ENCODE measurements around the gene ZNRF1. TPM values are rescaled to one million over a fixed set of nuclear protein-coding genes. Genes with fewer than 3 reads are reported as not detected.

The ZNRF1 gene
- polyA plus RNA-seq, 5 donors: 40.9 to 55.2 (median 48.4) TPM

DNA sequence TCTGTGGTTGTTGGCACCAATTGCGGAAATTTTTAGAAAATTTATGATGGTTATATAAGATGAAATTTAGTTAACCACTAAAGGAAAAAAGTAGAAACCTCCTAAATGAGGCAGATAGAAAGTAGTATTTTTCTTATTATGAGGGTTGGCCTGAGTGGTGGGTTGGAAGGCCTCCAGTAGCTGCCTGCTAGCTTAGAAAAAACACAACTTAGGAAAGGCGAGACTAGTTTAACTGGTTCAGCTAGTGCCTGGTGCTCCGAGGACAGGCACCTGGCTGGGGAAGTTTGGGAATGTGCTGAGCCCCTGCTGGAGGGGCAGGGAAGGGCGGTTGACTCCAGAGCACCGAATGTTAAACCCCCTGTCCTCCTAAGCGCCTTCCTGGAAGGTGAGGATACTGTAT lies 97.8 kb downstream of the ZNRF1 start:
- DNase-seq: peak; percentile 67 to 69

DNA sequence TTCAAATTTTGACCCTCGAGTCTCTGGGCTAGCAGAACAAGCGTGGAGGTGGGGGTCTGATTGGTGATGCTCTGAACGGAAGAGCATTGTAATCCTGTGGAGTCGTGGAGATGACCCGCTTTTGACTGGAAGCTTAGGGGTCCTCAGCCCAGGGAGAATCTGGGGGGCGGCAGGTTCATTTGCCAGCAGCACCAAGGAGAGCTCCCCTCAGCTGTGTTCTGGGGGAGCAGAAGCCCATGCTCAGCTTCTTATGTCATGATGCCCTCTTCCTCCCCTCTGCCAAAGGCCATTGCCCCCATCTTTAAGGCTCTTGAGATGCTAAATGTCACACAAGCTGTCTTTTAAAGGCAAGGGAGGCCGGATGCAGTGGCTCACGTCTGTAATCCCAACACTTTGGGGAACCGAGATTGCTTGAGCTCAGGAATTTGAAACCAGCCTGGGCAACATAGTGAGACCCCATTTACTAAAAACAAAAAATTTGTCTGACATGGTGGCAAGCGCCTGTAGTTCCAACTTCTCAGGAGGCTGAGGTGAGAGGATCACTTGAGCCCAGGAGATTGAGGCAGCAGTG lies 98.5 kb downstream of the ZNRF1 start:
- DNase-seq: no peak

DNA sequence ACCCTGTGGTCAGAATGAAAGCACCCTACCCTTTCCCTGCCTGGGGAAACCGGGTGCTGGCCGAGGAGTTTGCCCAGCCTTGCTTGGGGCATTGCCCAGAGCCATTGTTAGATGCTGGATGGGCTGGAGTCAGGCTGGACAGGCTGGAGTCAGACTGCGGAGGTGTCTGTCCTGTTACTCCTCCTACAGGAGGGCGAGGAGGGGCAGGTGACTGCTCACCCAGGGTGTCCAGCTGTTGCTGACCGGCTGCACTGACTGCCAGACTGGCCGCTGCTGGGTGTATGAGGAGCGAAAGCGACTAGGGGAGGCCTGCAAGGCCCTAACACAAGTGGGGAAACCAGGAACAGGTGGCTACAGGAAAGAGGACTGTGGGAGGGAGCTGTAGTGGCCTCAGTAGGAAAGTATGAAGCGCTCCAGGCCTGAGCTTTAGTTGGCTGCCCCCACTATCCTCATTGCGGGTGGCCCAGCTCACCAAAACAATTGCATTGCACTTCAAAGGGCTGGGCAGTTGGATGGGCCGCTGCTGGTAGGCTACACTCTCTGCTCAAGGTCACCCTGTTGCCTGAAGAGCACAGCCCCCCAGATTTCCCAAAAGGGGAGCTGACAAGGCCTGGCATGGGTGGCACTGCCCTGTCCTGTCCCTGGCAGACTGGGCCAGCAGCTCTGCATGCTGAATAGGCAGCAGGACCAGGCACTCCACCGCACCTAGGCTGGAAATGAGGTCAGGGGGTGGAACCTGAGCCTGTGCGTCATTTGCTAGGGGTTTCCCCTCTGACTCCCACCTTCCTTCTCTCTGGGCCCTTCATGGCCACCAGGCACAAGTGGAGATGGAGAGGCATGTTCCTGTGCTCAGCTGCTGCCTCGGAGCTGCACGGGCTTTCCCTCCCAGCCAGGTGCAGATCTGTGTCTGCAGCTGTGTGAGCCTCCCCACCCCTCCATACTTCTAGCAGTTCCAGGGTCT lies 99.4 kb downstream of the ZNRF1 start:
- no peak for DNase-seq

DNA sequence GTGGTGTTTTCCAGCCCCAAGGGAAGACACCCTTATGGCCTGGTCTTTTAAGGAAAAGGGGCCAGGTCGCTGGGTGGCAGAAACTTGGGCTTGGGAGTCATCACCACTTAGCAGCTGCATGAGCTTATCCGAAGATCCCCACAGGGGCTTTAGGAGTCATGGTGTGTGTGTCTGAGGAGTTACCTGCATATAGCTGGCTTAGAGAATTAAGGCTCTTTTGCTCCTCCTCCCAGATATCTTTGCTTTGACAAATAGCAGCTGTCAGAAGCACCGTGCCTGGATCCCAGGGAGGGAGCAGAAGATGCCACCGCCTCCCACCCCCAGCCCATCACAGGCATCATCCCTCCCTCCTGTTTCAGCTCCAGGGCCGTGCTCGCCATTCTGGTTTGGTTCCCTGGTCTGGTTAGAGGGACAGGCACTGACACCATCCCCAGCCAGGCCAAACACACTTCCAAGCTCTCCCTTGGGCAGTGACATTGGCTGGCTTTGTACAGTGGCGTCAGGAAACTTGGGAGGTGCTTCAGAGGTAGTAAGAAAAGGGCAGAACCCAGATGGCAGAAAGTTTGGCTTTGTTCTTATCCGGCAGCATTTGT lies 100.3 kb downstream of the ZNRF1 start:
- no peak for DNase-seq

DNA sequence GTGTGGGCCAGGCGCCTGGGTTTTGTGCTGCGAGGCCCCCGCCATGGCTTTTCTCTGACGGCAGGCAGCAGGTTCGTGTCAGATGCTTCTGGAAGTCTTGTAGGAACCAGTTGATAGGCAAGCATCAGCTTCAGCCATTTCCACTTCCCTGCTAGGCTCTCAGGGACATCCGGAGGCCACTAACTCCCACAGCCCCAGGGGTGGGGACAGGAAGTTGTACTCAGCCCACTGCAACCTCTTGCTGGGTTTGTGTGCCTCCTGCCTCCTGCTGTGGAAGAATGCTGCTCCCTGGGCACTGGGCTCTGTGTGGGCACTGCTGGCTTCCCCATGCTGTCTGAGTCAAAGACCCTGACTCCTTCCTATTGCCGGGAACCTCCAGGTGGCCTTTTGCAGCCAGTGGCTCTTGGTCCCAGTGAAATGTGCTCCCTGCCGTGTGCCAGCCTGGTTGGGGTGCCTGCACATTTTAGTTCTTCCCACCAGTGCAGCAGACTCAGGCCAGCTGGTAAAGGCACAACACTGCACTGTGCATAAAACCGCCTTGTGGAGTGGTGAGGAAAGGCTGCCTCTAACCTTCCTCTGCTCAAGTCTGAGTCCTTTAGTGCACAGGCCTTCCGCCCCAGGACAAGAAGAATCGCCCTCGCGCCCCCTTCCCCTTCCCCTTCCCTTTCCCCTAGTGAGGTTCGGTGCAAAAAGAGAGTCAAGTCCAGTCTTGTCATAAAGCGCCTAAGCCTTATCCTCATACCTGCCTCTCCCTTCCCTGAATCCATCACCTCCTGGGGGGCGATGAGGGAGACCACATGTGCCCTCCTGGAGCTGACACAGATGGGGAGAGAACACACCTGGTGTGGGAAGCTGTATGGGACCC lies 101.1 kb downstream of the ZNRF1 start:
- DNase-seq: no peak

- DNase-seq: no peak
Measured at GRCh38 chr16:75100603-75100990, 101.8 kb downstream of the ZNRF1 start.

DNA sequence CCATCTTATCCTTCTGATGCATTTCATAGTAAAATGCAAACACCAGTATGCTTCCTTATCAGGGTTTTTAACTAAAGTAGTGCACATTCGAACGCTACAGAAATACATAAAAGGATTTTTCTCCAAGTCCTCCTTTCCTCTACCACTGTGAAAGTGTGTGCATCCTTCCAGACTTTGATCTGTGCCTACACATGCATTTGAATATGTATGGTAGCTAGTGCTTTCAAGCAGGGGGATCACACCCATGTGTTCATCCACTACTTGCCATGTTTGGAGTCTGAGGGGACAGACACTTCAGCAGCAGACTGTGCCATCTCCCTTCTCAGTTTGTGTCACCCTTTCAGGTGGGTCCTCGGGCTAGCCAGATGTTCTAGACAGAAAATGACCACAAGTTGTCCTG lies 102.8 kb downstream of the ZNRF1 start:
- DNase-seq: no peak

- no peak for DNase-seq
Measured at GRCh38 chr16:75102595-75102994, 103.8 kb downstream of the ZNRF1 start.

DNA sequence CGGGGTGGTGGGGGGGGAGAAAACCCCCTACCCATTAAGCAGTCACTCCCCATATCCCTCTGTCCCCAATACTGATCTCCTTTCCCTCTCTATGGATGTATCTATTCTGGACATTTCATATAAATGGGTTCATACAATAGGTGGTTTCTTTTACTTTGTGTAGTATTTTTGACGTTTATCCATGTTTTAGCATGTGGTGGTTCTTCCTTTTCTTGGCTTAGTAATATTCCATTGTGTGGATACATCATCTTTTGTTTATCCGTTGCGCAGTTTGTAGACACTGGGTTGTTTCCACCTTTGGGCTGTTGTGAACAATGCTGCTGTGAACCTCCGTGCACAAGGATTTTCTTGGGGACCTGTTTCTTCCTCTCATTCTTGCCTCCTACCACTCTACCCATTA lies 105.2 kb downstream of the ZNRF1 start:
- DNase-seq: no peak

DNA sequence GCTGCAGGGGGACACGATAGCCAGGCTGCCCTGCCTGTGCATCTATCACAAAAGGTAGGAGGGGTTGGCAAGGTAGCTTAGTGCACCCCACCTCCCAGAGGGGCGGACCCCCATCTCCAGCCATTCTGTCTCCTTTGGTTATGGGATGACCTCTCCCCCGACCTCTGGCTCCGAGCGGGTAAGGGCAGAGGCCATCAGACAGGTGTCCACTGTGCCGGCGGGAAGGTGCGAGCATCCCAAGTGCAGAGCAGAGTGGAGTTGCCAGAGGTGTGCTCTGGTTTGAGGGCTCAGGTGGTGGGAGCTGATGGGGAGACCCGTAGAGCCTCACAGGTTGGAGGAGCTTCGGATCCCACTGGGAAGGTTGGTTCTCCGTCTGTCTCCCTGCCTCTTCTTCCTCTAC lies 106.0 kb downstream of the ZNRF1 start:
- DNase-seq: no peak

- DNase-seq: peak; percentile 59 to 74
Measured at GRCh38 chr16:75105306-75106061, 106.7 kb downstream of the ZNRF1 start.

DNA sequence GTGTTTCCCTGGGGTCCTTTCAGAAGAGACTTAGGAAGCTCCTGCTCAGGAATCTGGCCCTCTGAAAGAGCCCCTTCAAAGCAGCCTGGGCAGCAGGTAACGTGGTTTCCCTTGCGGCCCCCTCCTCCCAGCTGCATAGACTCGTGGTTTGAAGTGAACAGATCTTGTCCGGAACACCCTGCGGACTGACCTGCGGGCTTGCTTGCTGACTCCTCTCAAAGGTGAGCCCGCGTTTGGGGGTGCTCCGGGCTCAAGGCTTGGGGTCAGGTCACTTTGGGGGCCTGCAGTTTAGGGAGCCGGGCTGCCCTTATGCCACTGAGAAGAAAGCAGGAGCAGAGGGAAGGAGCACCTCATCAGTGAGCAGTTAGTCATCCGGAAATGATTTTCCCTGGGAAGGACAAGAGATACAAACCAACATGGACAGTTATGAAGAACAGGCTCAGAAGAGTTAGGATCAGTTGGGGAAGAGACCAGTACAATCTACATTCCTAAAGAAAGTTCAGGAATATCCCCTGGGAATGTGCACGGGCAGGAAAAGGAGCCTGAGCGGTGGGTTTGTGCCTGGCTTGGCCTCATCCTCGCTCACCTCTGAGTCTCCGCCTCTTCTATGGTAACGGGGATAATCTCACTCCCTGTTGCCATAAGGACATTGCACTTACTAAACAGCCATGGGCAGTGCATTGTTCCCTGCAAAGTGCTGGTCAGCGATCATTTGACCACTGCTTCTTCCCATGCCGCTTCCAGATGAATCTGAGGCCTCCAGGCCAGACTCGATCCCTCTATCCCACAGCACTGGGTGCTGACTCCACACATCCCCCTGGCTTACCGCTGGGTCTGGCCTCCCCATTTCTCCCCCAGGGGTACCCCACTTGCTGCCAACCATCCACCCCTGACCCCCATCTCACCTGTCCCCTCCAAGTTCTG lies 107.8 kb downstream of the ZNRF1 start:
- no peak for DNase-seq

DNA sequence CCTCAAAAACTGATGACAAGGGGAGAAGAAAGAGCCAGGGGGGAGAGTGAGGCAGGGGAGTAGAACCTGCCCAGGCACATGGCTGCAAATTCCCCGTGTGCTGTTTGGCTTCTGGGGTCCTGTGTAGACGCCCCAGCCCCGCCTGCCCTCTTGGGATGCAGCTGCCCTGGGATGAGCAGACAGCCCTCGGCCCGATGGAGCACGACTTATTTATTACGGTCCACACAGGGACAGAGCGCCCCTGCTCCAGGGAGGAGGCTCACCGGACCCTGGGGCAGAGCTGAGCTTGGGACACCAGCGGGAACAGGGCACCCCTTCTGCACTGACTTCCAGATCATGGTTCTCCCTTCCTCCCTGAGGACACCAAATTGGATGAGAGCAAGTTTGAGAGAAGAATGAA lies 108.7 kb downstream of the ZNRF1 start:
- no peak for DNase-seq

- DNase-seq: peak; percentile 67 to 74
Measured at GRCh38 chr16:75108792-75109731, 110.2 kb downstream of the ZNRF1 start.

DNA sequence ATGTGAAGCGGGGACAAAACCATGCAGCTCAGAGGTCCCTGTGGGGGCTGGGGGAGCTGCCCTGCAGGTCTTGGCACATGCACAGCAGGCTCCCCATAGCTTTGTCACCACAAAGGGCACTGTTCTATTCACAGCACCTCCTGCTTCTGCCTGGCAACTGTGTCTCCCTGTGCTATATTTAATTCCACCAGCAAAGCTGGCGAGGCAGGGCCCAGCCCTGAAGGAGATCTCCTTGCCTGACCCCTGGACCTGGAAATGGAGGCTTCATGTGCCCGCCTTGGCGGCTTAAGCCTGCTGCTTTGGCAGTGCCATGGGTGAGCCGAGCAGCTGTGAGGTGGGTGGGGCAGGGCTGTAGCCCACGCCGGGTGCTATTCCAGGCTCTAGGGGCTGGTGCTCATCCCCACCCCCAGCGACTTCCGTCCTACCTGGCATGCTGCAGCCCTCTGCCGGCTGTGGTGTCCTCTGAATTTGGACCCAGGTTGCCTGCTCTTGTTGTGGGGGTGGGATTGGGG lies 111.0 kb downstream of the ZNRF1 start:
- no peak for DNase-seq

- DNase-seq: peak; percentile 89 to 91
Measured at GRCh38 chr16:75110637-75111513, 112.1 kb downstream of the ZNRF1 start.

GRCh38 chr16:75111514-75111940 lies 112.7 kb downstream of the ZNRF1 start:
- no peak for DNase-seq
